ENCODE data around the gene DBF4B. TPM values are rescaled to one million over a fixed set of nuclear protein-coding genes. Genes with fewer than 3 reads are reported as not detected.
"Not testable (repeated sequence)": the region's sequence is repeated elsewhere in the genome, so short reads cannot be mapped to it uniquely, and the experiment has no call there.

The DBF4B gene, protein sequence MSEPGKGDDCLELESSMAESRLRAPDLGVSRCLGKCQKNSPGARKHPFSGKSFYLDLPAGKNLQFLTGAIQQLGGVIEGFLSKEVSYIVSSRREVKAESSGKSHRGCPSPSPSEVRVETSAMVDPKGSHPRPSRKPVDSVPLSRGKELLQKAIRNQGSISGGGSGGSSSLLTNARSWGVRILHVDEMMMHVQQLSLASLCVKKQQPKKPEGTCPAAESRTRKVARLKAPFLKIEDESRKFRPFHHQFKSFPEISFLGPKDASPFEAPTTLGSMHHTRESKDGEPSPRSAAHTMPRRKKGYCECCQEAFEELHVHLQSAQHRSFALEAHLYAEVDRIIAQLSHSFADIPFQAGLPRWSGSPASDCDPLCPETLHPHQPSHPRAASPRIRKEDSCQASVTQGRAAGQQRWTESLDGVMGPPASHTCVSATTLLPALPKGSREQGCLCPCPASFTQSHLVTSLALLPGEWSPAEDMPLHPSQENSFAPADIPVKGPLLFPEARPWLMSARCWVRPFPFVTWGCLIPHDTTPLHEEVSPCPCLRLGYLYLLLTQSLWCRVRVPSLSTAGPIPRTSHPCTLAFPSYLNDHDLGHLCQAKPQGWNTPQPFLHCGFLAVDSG
- total RNA-seq: 5.3 TPM

DNA sequence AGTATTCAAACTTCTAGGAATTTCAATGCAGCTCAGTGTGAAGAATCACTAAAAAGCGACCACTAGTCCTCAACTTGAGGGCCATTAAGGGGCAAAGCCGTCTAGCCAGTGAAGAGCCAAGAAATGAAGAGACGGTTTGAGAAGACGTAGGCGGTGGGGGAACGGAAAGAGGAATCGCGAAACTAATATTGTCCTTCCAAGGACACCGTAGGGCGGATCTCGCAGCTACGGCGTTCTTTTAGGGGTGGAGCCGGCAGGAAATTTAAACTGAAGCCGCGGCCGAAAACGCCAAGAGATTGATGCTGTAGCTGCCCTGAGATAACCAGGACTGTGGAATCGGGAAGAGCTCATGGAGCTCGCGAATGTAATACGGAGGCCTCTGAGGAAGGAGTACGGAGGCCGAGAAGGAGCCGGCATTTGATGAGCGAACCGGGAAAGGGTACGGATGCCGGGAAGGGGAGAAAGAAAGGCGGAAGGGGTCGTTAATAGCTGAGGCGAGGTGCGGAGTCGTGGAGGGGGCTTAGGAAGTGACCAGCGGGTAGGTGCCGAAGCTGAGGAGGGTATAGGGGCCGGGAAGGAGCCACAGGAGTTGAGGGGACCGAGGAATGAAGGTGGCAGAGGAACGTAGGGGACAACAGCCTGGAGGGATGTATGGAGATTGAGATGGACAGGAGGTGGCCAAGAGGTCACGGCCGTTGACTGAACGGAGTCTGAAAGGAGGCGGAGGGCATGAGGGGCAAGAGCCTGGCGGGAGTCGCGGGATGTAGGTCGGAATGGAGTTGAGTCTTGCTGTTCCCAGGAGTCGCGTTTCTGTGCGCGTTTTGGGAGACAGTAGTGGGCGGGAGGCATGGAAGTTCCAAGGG lies at the start of gene DBF4B:
Gene DBF4B (plus strand): TSS at position 265 of the 863 bp plus-strand sequence. CDS start 156 bp downstream, at position 421.
- DNase-seq: peak; percentile 97

GRCh38 chr17:44661835-44662234 lies 46.6 kb upstream of the DBF4B start:
- DNase-seq: no peak

DNA sequence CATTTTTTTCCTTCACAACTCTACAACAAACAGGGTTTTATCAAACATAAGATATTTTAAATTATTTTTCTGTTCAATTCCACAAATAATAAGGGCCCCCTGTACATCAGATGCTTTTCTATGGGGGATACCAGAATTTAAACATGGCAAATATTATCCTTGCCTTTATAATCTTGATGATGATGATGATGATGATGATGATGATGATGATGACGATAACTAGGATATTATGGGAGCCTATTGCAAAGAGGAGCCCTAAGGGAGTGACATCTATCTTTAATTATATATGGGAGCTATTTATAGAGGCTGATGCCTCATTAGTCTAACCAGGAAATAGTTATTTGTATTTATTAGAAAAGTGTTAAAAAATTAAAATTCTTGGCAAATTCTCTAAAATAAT lies 45.4 kb upstream of the DBF4B start:
- DNase-seq: no peak

DNA sequence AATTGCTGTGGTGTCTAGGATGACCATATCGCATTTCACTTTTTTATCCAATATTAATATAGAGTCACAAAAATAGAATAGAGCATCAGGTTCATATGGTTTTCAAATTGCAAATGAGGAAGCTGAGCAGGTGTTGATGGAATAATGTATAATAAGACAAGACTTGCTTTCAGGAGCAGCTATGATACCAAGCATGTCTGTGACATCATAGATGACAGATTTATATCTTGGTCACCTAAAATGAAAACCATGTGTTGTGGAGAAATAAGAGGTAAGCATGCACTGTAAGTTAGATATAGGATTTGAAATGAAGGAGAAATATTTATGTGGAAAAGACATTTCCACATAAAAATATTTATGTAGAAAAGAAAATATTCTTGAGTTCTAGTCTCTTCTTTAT lies 43.6 kb upstream of the DBF4B start:
- no peak for DNase-seq

DNA sequence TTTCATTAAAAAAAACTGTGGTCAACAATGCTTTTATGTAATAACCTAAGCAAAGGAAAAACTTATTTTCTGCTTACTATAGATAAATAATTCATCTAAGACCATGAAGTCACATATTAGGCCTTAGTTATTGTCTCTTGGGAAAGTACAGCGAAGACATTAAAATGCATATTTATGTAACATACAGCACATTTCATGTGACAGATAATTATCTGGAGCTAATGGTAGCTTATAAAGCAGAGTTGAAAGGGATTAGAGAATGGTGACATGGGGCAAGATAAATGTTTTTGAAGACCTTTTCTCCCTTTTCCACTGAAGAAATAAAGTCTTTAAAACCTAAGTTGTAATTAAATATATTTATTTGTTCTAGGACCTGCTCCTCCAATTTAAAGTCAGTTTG lies 42.5 kb upstream of the DBF4B start:
- no peak for DNase-seq

DNA sequence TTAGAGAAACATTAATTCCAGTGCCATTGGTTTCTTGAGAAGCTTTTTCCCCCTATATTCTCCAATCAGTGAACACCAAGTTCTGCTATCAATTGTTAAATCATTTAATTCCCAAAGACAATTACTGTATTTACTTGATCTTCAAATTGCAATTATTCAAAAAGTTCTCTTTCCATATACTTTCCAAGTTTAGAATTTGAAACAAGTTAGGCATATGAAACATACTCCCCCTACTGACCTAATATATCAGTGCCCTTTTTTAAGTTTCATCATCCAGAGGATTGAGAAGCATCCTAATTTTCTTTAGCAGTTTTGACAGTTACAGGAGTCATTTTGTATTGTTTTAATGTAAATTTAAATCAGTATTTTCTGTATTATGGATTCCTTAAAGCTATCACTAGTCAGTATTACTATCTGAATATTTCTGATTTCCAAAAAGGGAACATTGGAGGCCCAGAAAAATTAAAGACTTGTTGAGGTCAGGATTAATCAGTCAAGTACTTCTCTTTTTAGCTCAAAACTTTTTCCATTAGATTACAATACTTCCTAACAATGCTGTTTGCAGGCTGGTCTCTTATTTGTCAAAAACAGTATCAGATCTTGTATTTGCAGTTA lies 35.9 kb upstream of the DBF4B start:
- peak; percentile 42 for DNase-seq

- no peak for DNase-seq
Observed at GRCh38 chr17:44673893-44674292, 34.6 kb upstream of the DBF4B start.

GRCh38 chr17:44677136-44677535 lies 31.3 kb upstream of the DBF4B start:
- DNase-seq: no peak

DNA sequence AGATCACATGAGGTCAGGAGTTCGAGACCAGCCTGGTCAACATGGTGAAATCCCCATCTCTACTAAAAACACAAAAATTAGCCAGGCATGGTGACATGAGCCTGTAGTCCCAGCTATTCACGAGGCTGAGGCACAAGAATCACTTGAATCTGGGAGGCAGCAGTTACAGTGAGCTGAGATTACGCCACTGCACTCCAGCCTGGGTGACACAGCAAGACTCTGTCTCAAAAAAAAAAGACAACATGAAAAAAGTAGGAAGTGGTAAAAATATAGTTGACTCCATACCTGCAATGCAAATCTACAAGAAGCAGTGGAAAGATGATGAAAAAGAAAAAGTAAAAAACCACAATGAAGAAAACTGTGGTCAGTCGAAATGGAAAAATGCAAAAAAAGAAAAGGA lies 25.2 kb upstream of the DBF4B start:
- not testable (repeated sequence) for DNase-seq

- peak; percentile 90 for DNase-seq
Observed at GRCh38 chr17:44687756-44688155, 20.7 kb upstream of the DBF4B start.

GRCh38 chr17:44688200-44688599 lies 20.3 kb upstream of the DBF4B start:
- DNase-seq: no peak

GRCh38 chr17:44688675-44689476 lies 19.6 kb upstream of the DBF4B start:
- DNase-seq: no peak

- peak; percentile 96 for DNase-seq
Observed at GRCh38 chr17:44689477-44690217, 18.8 kb upstream of the DBF4B start, which contains the start of gene CCDC43. Gene CCDC43 (minus strand): TSS chr17:44689776. CDS start chr17:44689753, 23 bp downstream.

- peak; percentile 40 for DNase-seq
Observed at GRCh38 chr17:44690746-44691306, 17.6 kb upstream of the DBF4B start.

GRCh38 chr17:44693609-44694008 lies 14.9 kb upstream of the DBF4B start:
- DNase-seq: no peak

- DNase-seq: not testable (repeated sequence)
Observed at GRCh38 chr17:44700288-44700687, 8.2 kb upstream of the DBF4B start.

GRCh38 chr17:44707755-44708400 lies 587 bp upstream of the DBF4B start:
- DNase-seq: no peak

DNA sequence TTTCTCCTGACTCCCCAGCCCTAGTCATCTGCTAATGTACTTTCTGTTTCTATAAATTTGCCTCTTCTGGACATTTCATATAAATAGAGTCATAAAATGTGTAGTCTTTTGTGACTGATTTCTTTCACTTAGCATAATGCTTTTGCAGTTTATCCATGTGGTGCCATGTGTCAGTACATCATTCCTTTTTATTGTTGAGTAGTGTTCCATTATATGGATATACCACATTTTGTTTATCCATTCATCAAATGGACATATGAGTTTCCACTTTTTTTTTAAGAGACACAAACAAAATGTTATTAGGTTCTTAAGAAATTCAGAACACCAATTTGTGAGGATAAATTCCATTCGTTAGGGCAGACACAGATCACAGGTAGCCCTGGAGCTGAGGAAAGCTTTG lies 11.0 kb downstream of the DBF4B start:
- no peak for DNase-seq

DNA sequence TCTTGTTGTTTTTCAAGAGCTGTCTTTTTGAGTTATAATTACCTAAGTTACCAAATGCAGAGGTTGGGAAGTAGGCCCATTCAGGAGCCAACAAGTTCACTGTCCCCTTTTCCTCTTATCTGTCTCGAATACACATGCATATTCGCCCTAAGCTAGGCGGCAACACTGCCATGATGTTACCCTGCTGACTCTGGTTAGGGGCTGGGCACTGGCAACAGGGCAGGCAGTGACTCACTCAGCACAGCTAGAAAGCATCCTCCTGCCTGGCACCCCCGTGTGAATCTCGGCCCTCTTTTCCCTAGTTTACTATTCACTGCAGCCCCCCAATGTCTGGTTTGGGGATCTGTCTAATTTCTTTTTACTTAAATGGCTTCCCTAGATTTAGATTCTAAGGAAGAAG lies 13.8 kb downstream of the DBF4B start:
- DNase-seq: no peak

DNA sequence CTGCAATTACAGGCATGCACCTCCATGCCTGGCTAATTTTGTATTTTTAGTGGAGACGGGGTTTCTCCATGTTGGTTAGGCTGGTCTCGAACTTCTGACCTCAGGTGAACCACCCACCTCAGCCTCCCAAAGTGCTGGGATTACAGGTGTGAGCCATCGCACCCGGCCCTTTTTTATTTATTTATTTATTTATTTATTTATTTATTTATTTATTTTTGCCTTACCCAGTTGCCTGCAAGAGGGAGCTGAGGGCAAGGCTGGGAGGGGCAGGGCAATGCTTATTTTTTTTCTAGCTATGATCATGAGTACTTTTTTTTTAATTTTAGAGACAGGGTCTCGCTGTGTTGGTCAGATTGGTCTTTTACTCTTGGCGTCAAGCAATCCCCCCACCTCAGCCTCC lies 17.7 kb downstream of the DBF4B start:
- not testable (repeated sequence) for DNase-seq

All from tongue (tissue), 2 donors.